Breast epithelium (tissue), 4 donors: ENCODE results near the gene AK5. TPM values are rescaled to one million over a fixed set of nuclear protein-coding genes. Genes with fewer than 3 reads are reported as not detected.

Source experiments
- DNase-seq, 2 donors: peaks; one replicate each; pipeline ENCODE4 v3.0.0-alpha.2; 2019; ENCODE audit warnings: low spot score in 2 of 2
- H3K27ac ChIP-seq, 2 donors: fragments of 200-600 bp; sonication (generic) in 1 of 2; one replicate each; pipeline ENCODE4 v1.5.1; 2016 to 2019; ENCODE audit warnings: mild to moderate bottlenecking in 1 of 2
- H3K27me3 ChIP-seq, 2 donors: fragments of 200-600 bp; sonication (generic) in 1 of 2; one replicate each; pipeline versions ENCODE4 v1.5.1 to v1.6.0; 2017 to 2019; ENCODE audit warnings: control low read depth in 1 of 2, mild to moderate bottlenecking in 1 of 2
- H3K36me3 ChIP-seq: fragments of 200-600 bp; one replicate; pipeline ENCODE4 v1.5.1; 2019
- H3K4me1 ChIP-seq, 2 donors: fragments of 200-600 bp; sonication (generic); one replicate each; pipeline ENCODE4 v1.5.1; 2016 to 2019; ENCODE audit warnings: control low read depth in 1 of 2
- H3K4me3 ChIP-seq, 3 donors: fragments of 200-600 bp; sonication (generic); 1 replicate in 2 of 3; 2 replicates in 1 of 3; pipeline ENCODE4 v1.5.1; 2016 to 2019; ENCODE audit warnings: mild to moderate bottlenecking in 3 of 3, moderate library complexity in 2 of 3
- H3K9me3 ChIP-seq, 2 donors: fragments of 200-600 bp; sonication (generic) in 1 of 2; one replicate each; pipeline ENCODE4 v1.5.1; 2016 to 2019; ENCODE audit warnings: control low read depth in 1 of 2
- CTCF ChIP-seq, 3 donors: fragments of 450-650 bp; IDR thresholded peaks; one replicate each; pipeline ENCODE4 v1.5.1; 2016 to 2017; ENCODE audit warnings: antibody characterized with exemption in 3 of 3, mild to moderate bottlenecking in 3 of 3, moderate library complexity in 3 of 3
- POLR2A ChIP-seq: fragments of 450-650 bp; IDR thresholded peaks from one replicate; pipeline ENCODE4 v1.6.1; 2016; ENCODE audit warnings: antibody characterized with exemption, mild to moderate bottlenecking, moderate library complexity
- POLR2AphosphoS5 ChIP-seq, 3 donors: sonication (generic); formaldehyde crosslinking; IDR thresholded peaks; one replicate each; pipeline ENCODE4 v1.6.1; 2017; ENCODE audit warnings: antibody characterized with exemption in 3 of 3
- intact Hi-C: fragments of 100-400 bp; cut with DNase I; formaldehyde crosslinking; loops from one replicate; pipeline ENCODE4 v1.15.1; 2023; ENCODE audit warnings: low total_unique reads
- total RNA-seq, 3 donors: library from RNA; depleted of rRNA; stranded (reverse); fragments of >200 nt; gene quantifications; one replicate each; pipeline ENCODE4 v1.1.0, GENCODE V29; 2016

Gene AK5
- total RNA-seq, 3 donors from 2014 or later, result under 0.01 to 111 (median 30.8) TPM

DNA sequence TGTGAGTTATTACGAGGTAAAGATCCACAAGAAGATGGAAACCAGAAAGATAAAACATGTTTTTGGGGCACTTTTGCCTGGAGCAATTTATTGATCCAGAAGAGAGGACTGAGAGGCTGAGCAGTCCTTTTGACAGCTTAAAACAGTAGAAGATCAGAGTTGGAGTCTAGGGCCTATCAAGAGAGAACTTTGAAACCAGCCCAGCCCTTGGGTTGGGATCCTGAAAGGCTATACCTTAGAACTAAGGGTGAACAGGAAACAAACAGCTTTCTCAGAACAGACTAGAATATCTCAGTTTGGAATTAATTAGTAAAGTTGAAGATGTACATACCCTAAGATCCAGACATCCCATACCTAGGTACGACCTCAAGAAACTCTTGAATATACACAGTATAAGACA lies 311.1 kb downstream of the AK5 start:
- no peaks in the 10 kb centered on the region for H3K27me3 ChIP-seq
- intact Hi-C loops, result no loop called here
- H3K27ac ChIP-seq, result no peak overlapping the region
- TF ChIP-seq CTCF (IDR thresholded peaks at IDR 0.05) (no peak), POLR2A (no peak), POLR2AphosphoS5 (IDR thresholded peaks at IDR 0.05) (no peak)
- no peaks in the 10 kb centered on the region for H3K4me1 ChIP-seq
- DNase-seq, result no peak
- no peaks in the 10 kb centered on the region for H3K9me3 ChIP-seq
- H3K36me3 ChIP-seq, result no peaks in the 10 kb centered on the region
- H3K4me3 ChIP-seq, result no peak overlapping the region

DNA sequence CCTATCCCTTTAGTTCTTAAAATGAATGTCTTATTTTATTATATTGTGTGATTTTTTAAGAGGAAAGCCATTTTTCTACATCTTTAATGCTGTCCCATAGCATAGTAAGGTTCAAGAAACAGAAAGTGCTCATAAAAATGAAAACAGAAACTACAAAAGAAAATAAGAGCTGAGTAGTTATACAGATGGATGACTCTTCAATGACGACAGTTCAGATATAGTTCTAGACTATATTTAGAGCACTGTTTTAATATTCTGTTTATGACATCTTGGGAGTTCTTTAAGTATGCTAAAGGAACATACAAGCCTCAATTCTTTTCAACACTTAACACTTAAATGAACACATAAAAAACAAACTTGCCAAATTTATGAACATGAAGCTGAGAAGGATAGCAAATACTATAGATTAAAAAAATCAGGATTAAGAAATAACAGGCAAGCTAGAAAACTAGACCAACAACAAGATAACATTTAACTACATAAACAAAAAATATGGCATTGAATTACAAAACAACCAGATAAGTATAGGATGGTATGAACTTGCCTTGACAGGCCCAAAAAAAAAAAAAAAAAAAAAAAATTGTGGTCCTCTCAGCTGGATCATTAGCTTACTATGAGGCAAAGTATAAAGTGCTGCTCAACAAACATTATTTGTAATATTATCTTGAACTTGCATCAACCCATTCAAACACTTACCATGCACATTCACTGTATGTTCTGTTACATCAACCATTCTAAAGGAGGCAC lies 312.7 kb downstream of the AK5 start:
- no peak for DNase-seq
- TF ChIP-seq POLR2A (no peak), POLR2AphosphoS5 (IDR thresholded peaks at IDR 0.05) (no peak), CTCF (IDR thresholded peaks at IDR 0.05) (no peak)
- no peak overlapping the region for H3K27ac ChIP-seq
- no peaks in the 10 kb centered on the region for H3K9me3 ChIP-seq
- H3K4me1 ChIP-seq, result no peaks in the 10 kb centered on the region
- no peaks in the 10 kb centered on the region for H3K36me3 ChIP-seq
- intact Hi-C loops, result no loop called here
- H3K4me3 ChIP-seq, result no peak overlapping the region
- no peaks in the 10 kb centered on the region for H3K27me3 ChIP-seq

- H3K27ac ChIP-seq, result no peak overlapping the region
- H3K4me1 ChIP-seq, result no peaks in the 10 kb centered on the region
- DNase-seq, result no peak
- no peaks in the 10 kb centered on the region for H3K27me3 ChIP-seq
- no peak for TF ChIP-seq CTCF (IDR thresholded peaks at IDR 0.05)
- TF ChIP-seq POLR2AphosphoS5 (IDR thresholded peaks at IDR 0.05), result no peak
- no peak for TF ChIP-seq POLR2A
- no peaks in the 10 kb centered on the region for H3K36me3 ChIP-seq
- no peak overlapping the region for H3K4me3 ChIP-seq
- intact Hi-C loops, result no loop called here
- H3K9me3 ChIP-seq, result no peaks in the 10 kb centered on the region
These were observed 315.5 kb downstream of the AK5 start for GRCh38 chr1:77597310-77597709.

DNA sequence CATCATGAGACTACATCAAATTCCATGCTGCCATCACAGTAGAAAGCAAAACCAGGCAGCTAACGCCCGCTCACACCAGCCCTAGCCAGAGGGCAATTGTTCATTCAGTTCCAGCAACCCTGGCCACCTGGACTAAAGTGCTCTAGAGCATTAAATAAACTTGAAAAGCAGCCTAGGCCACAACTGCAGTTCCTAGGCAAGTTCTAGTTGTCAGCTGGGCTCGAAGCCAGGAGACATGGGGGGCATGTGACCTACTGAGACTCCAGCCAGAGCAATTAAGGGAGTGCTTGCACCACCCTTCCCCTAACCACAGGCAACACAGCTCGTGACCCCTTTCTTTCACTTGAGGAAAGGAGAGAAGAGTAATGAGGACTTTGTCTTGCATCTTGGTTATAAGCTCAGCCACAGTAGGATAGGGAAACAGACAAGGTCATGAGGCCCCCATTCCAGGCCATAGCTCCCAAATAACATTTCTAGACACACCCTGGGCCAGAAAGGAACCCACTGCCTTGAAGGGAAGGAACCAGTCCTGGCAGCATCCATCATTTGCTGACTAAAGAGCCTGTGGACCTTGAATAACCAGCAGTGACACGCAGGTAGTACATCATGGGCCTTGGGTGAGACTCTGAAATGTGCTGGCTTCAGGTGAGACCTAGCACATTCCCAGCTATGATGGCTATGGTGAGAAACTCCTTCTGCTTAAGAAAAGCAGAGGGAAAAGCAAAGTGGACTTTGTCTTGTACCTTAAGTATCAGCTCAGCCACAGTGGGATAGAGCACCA lies 323.6 kb downstream of the AK5 start:
- H3K9me3 ChIP-seq, result peaks cover 14 to 17% of the 10 kb centered on the region in 2 donors
- no peak overlapping the region for H3K4me3 ChIP-seq
- peak in 1 of 2 donors; percentile 48 for DNase-seq
- intact Hi-C loops, result no loop called here
- H3K36me3 ChIP-seq, result no peaks in the 10 kb centered on the region
- no peaks in the 10 kb centered on the region for H3K4me1 ChIP-seq
- H3K27me3 ChIP-seq, result no peaks in the 10 kb centered on the region
- H3K27ac ChIP-seq, result peak overlapping the region; percentile 26 to 46
- no peak for TF ChIP-seq POLR2AphosphoS5 (IDR thresholded peaks at IDR 0.05)
- no peak for TF ChIP-seq CTCF (IDR thresholded peaks at IDR 0.05)
- TF ChIP-seq POLR2A, result no peak

GRCh38 chr1:77608893-77609292 lies 327.1 kb downstream of the AK5 start:
- no peak overlapping the region for H3K4me3 ChIP-seq

More at GRCh38 chr1:77608893-77609292, 327.1 kb downstream of the AK5 start:
- intact Hi-C loops, result no loop called here
- Histone ChIP-seq H3K36me3 (no peaks in the 10 kb centered on the region), H3K27ac (no peak overlapping the region), H3K9me3 (peaks cover 14 to 17% of the 10 kb centered on the region in 2 donors), H3K27me3 (no peaks in the 10 kb centered on the region), H3K4me1 (no peaks in the 10 kb centered on the region)
- TF ChIP-seq POLR2A (no peak), CTCF (IDR thresholded peaks at IDR 0.05) (no peak), POLR2AphosphoS5 (IDR thresholded peaks at IDR 0.05) (no peak)
- DNase-seq, result no peak
